HepG2 (cell line): ENCODE data around the gene ATP2B2. TPM values are rescaled to one million over a fixed set of nuclear protein-coding genes. Genes with fewer than 3 reads are reported as not detected.

ENCODE experiments used
- ATAC-seq: fragments of 200-7000 bp; cut with Tn5 transposase; 3 replicates; pipeline ENCODE4 v1.9.1; 2020; ENCODE audit warnings: mild to moderate bottlenecking, moderate library complexity
- BruUV-seq: library from RNA; stranded (reverse); fragments of 400-500 nt; replicated peaks from 2 replicates; lab custom pipeline; 2021; lab: Mats Ljungman, UMichigan
- CTCF ChIA-PET: fragments of 300-600 bp; formaldehyde crosslinking; extraction: SDS; loops from one replicate; lab custom pipeline; 2021; ENCODE audit warnings: low total read pairs, inconsistent platforms, low intra/inter-chr PET ratio; lab: Yijun Ruan, JAX
- POLR2A ChIA-PET: fragments of 350-600 bp; sonication (Branson Sonifier 250); formaldehyde crosslinking; loops from one replicate; lab custom pipeline; 2020; ENCODE audit warnings: antibody characterized with exemption, inconsistent platforms; lab: Yijun Ruan, JAX
- DNase-seq: peaks from one replicate; pipeline ENCODE4 v3.0.0-alpha.2; 2015; ENCODE audit warnings: low spot score
- FAIRE-seq: peaks from 3 replicates; lab custom pipeline; 2011; peaks lifted over from hg19 to GRCh38; lab: Jason Lieb, UNC
- H2AFZ ChIP-seq: one replicate; pipeline ENCODE4 v1.6.1; 2011; ENCODE audit warnings: low read length, inconsistent platforms
- H3K27ac ChIP-seq: fragments of 300-600 bp; 3 replicates; pipeline ENCODE4 v1.8.0; 2011; ENCODE audit warnings: mixed run types, mild to moderate bottlenecking, mixed read lengths, low read length, inconsistent platforms; ENCODE audit not compliant: insufficient read depth; ENCODE audit errors: extremely low read length
- H3K27me3 ChIP-seq, 2 experiments: fragments of 200-600 bp in 1 of 2; 2 replicates in 1 of 2; 3 replicates in 1 of 2; pipeline versions ENCODE4 v1.6.0 to v1.8.0; 2011; ENCODE audit warnings: low read length in 2 of 2, mild to moderate bottlenecking in 2 of 2, moderate library complexity in 2 of 2, inconsistent platforms in 1 of 2; ENCODE audit not compliant: insufficient read depth in 2 of 2, control insufficient read depth in 1 of 2
- H3K36me3 ChIP-seq, 2 experiments: fragments of 200-600 bp in 1 of 2; replicated peaks in 1 of 2; 2 replicates in 1 of 2; 3 replicates in 1 of 2; pipeline versions ENCODE4 v1.5.1 to v1.8.0; 2011; ENCODE audit warnings: low read length in 2 of 2, inconsistent platforms in 1 of 2; ENCODE audit not compliant: insufficient read depth in 2 of 2, control insufficient read depth in 1 of 2
- H3K4me1 ChIP-seq: 2 replicates; pipeline ENCODE4 v1.5.1; 2012; ENCODE audit warnings: low read length, inconsistent platforms; ENCODE audit not compliant: insufficient read depth
- H3K4me2 ChIP-seq: 2 replicates; pipeline ENCODE4 v1.6.0; 2011; ENCODE audit warnings: low read depth, low read length, inconsistent platforms
- H3K4me3 ChIP-seq, 3 experiments: fragments of 200-600 bp in 1 of 3; sonication (generic), shearing (Covaris generic) in 1 of 3; replicated peaks in 1 of 3; 2 replicates each; pipeline ENCODE4 v1.5.1; 2011 to 2016; ENCODE audit warnings: low read length in 3 of 3, inconsistent platforms in 2 of 3, low read depth in 2 of 3, mild to moderate bottlenecking in 2 of 3, control low read depth in 1 of 3, mixed read lengths in 1 of 3; ENCODE audit not compliant: insufficient read depth in 1 of 3
- H3K79me2 ChIP-seq: one replicate; pipeline ENCODE4 v1.6.1; 2011; ENCODE audit warnings: low read length, inconsistent platforms; ENCODE audit not compliant: insufficient read depth
- H3K9ac ChIP-seq: 2 replicates; pipeline ENCODE4 v1.6.0; 2011; ENCODE audit warnings: mild to moderate bottlenecking, low read depth, low read length, inconsistent platforms; ENCODE audit not compliant: insufficient read depth
- H3K9me3 ChIP-seq: 2 replicates; pipeline ENCODE4 v1.5.1; 2012; ENCODE audit warnings: mild to moderate bottlenecking, low read length
- H4K20me1 ChIP-seq: 2 replicates; pipeline ENCODE4 v1.6.0; 2011; ENCODE audit warnings: inconsistent platforms, mild to moderate bottlenecking, low read length, moderate library complexity; ENCODE audit not compliant: insufficient read depth
- CBX2 ChIP-seq, 2 experiments: fragments of 200-600 bp in 1 of 2; sonication (generic); formaldehyde crosslinking in 1 of 2; IDR thresholded peaks; 2 replicates each; pipeline versions ENCODE4 v1.7.0 to v1.8.1; 2018 to 2022; ENCODE audit warnings: low read depth in 2 of 2, low read length in 1 of 2, mild to moderate bottlenecking in 1 of 2, missing genetic modification reagents in 1 of 2
- TCF7 ChIP-seq: sonication (generic); IDR thresholded peaks from 2 replicates; pipeline ENCODE4 v1.6.1; 2016; ENCODE audit warnings: antibody characterized with exemption, low read depth
- ZC3H4 ChIP-seq: sonication (generic); formaldehyde crosslinking; IDR thresholded peaks from 2 replicates; pipeline ENCODE4 v1.4.0; 2020; ENCODE audit warnings: missing genetic modification reagents, borderline replicate concordance
- ZNF205 ChIP-seq: IDR thresholded peaks from 2 replicates; pipeline ENCODE4 v1.6.1; 2018; ENCODE audit warnings: missing biosample characterization, missing genetic modification reagents
- ZNF260 ChIP-seq: sonication (generic); formaldehyde crosslinking; IDR thresholded peaks from 2 replicates; pipeline ENCODE4 v1.4.0; 2020; ENCODE audit warnings: missing genetic modification reagents, low read depth, mild to moderate bottlenecking, borderline replicate concordance
- ZNF782 ChIP-seq: sonication (generic); formaldehyde crosslinking; IDR thresholded peaks from 2 replicates; pipeline ENCODE4 v1.4.0; 2020; ENCODE audit warnings: missing genetic modification reagents, mild to moderate bottlenecking, borderline replicate concordance
- WGBS: methylation state at CpG from one replicate; pipeline ENCODE4 v1.1.6; 2017; ENCODE audit warnings: low lambda C conversion rate; 5-methylcytosine and 5-hydroxymethylcytosine counted together
- in situ Hi-C: cut with HindIII; loops from 2 replicates; pipeline ENCODE4 v1.10.0; 2017; ENCODE audit warnings: low pct_unique_long_range_greater_than_20kb; ENCODE audit not compliant: extremely low pct_ligation_motif_present
- intact Hi-C: fragments of 100-400 bp; cut with micrococcal nuclease; formaldehyde crosslinking; loops from one replicate; pipeline ENCODE4 v1.10.0; 2022; ENCODE audit not compliant: unreplicated experiment
- polyA plus RNA-seq, 8 experiments: library from polyadenylated mRNA; depleted of rRNA in 3 of 8; stranded (reverse) in 7 of 8; unstranded in 1 of 8; fragments of >200 nt; fragmentation: Illumina TruSeq in 4 of 8; extraction: Trizol in 4 of 8; gene quantifications; 2 replicates each; pipeline versions ENCODE4 v1.2.1 to v1.2.3, GENCODE V29; 2011 to 2016; ENCODE audit warnings: low read depth in 4 of 8, missing spikeins in 1 of 8, mixed read lengths in 1 of 8; ENCODE audit not compliant: insufficient read depth in 1 of 8
- total RNA-seq, 5 experiments: library from RNA; depleted of rRNA; stranded (reverse); fragments of >200 nt; fragmentation: Illumina TruSeq; extraction: Trizol; gene quantifications; 2 replicates each; pipeline ENCODE4 v1.2.3, GENCODE V29; 2016; ENCODE audit warnings: low read depth in 1 of 5
- TF ChIP-seq, protein P1 (sequence below): sonication (generic); formaldehyde crosslinking; IDR thresholded peaks from 2 replicates; pipeline ENCODE4 v1.5.0; 2020; ENCODE audit warnings: missing genetic modification reagents
- TF ChIP-seq, protein P2 (sequence below): IDR thresholded peaks from 2 replicates; pipeline ENCODE4 v1.6.1; 2016; ENCODE audit warnings: low read depth

ATP2B2 gene
- total and polyA plus RNA-seq, 2 of the 13 experiments (the other 11 are each of a cell fraction or from before 2014, with no cell fraction given) = 1.5 to 2.3 TPM

DNA sequence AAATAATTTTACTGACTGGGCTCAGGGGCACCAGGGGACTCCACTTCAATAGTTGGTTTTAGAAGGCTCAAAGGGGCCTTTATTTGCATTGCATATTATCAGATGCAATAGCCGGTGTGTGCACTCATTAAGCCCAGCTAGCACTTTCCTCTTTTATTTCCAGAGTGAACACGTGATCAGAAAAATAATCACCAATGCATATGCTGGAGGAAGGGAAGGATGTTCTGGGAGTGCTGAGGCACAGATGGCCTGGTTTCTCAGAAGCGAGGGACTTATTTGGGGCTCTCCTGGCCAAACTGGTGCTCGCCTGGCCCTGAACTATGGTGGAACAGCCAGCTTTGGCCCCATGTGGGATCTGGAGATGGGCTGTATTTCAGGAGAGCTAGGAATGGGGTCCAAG, 124.0 kb downstream of the ATP2B2 start:
- Histone ChIP-seq H4K20me1 (no peaks in the 10 kb centered on the region), H3K9me3 (no peaks in the 10 kb centered on the region), H3K9ac (no peak overlapping the region), H3K27ac (no peak overlapping the region), H3K36me3 (no peaks in the 10 kb centered on the region), H3K79me2 (no peaks in the 10 kb centered on the region), H2AFZ (no peak overlapping the region), H3K4me3 (no peak overlapping the region), H3K4me2 (no peak overlapping the region), H3K4me1 (no peaks in the 10 kb centered on the region), H3K27me3 (peaks cover 3 to 12% of the 10 kb centered on the region in 2 experiments; a peak in 4 of 5 replicates)
- ATAC-seq (no peak), DNase-seq (no peak), FAIRE-seq (no peak)
- 67% methylated on average over 4 of the region's 4 CpGs for WGBS
- ChIA-PET CTCF (no interaction called here), POLR2A (no interaction called here)
- no TSS peak for BruUV-seq
- intact Hi-C loops = no loop called here
- in situ Hi-C loops = no loop called here
- TF ChIP-seq ZNF205 (CRISPR knock-in tag) = no peak
- no peak for TF ChIP-seq ZC3H4
- no peak for TF ChIP-seq CBX2 (IDR thresholded peaks at IDR 0.05; ENCODE audit: low read depth, low read length)
- no peak for TF ChIP-seq CBX2 (CRISPR knock-in tag; IDR thresholded peaks at IDR 0.05; ENCODE audit: low read depth)
- no peak for TF ChIP-seq TCF7
- TF ChIP-seq ZNF260 = no peak
- TF ChIP-seq, protein P1, sequence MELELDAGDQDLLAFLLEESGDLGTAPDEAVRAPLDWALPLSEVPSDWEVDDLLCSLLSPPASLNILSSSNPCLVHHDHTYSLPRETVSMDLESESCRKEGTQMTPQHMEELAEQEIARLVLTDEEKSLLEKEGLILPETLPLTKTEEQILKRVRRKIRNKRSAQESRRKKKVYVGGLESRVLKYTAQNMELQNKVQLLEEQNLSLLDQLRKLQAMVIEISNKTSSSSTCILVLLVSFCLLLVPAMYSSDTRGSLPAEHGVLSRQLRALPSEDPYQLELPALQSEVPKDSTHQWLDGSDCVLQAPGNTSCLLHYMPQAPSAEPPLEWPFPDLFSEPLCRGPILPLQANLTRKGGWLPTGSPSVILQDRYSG (CRISPR knock-in tag) = no peak
- TF ChIP-seq, protein P2, sequence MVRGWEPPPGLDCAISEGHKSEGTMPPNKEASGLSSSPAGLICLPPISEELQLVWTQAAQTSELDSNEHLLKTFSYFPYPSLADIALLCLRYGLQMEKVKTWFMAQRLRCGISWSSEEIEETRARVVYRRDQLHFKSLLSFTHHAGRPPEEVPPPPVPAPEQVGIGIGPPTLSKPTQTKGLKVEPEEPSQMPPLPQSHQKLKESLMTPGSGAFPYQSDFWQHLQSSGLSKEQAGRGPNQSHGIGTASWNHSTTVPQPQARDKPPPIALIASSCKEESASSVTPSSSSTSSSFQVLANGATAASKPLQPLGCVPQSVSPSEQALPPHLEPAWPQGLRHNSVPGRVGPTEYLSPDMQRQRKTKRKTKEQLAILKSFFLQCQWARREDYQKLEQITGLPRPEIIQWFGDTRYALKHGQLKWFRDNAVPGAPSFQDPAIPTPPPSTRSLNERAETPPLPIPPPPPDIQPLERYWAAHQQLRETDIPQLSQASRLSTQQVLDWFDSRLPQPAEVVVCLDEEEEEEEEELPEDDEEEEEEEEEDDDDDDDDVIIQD (CRISPR knock-in tag) = no peak
- TF ChIP-seq ZNF782 (CRISPR knock-in tag) = no peak
